Right lobe of liver (tissue), 6 donors: Measurements from ENCODE around the gene SLC50A1. TPM values are rescaled to one million over a fixed set of nuclear protein-coding genes. Genes with fewer than 3 reads are reported as not detected.

Experiments
- ATAC-seq, 4 donors: fragments of 200-7000 bp; cut with Tn5 transposase; one replicate each; pipeline ENCODE4 v1.9.1; 2020; ENCODE audit warnings: mild to moderate bottlenecking in 4 of 4, moderate library complexity in 4 of 4
- DNase-seq, 3 donors: peaks; one replicate each; pipeline ENCODE4 v3.0.0-alpha.2; 2020
- H3K27ac ChIP-seq, 3 donors: fragments of 200-600 bp; one replicate each; pipeline ENCODE4 v1.8.0; 2022
- H3K27me3 ChIP-seq, 2 donors: fragments of 200-600 bp; one replicate each; pipeline ENCODE4 v1.8.0; 2022
- H3K36me3 ChIP-seq, 4 donors: fragments of 200-600 bp; sonication (generic) in 1 of 4; one replicate each; pipeline versions ENCODE4 v1.5.1 to v1.8.0; 2017 to 2022; ENCODE audit warnings: control low read depth in 1 of 4
- H3K4me1 ChIP-seq, 4 donors: fragments of 200-600 bp; sonication (generic) in 1 of 4; one replicate each; pipeline versions ENCODE4 v1.5.1 to v1.8.0; 2017 to 2022; ENCODE audit warnings: control low read depth in 1 of 4
- H3K4me3 ChIP-seq, 3 donors: fragments of 200-600 bp; one replicate each; pipeline ENCODE4 v1.8.0; 2022
- H3K9me3 ChIP-seq, 4 donors: fragments of 200-600 bp; sonication (generic) in 1 of 4; one replicate each; pipeline versions ENCODE4 v1.5.1 to v1.8.0; 2017 to 2022; ENCODE audit warnings: control low read depth in 1 of 4
- CTCF ChIP-seq, 4 donors: fragments of 200-600 bp in 3 of 4; fragments of 450-650 bp in 1 of 4; IDR thresholded peaks; one replicate each; pipeline versions ENCODE4 v1.5.1 to v1.8.0; 2016 to 2022; ENCODE audit warnings: antibody characterized with exemption in 4 of 4, mild to moderate bottlenecking in 2 of 4
- POLR2A ChIP-seq: fragments of 450-650 bp; IDR thresholded peaks from one replicate; pipeline ENCODE4 v1.6.1; 2017; ENCODE audit warnings: antibody characterized with exemption, mild to moderate bottlenecking
- whole genome bisulfite sequencing: methylation state at CpG from one replicate; pipeline ENCODE4 v1.1.6; 2018; ENCODE audit warnings: low coverage, low lambda C conversion rate; ENCODE audit not compliant: insufficient coverage; ENCODE audit errors: missing lambda C conversion rate; 5-methylcytosine and 5-hydroxymethylcytosine counted together
- intact Hi-C, 2 donors: fragments of 100-400 bp; cut with DNase I; formaldehyde crosslinking; loops; one replicate each; pipeline versions ENCODE4 v1.11.2 to v1.14.1; 2022
- total RNA-seq, 6 experiments: library from RNA; depleted of rRNA in 2 of 6; stranded (reverse); fragments of >200 nt in 2 of 6; fragmentation: NEBNext Ultra II Directional in 3 of 6; extraction: Animal tissue kit (Norgen Biotek cat#: 25700) in 3 of 6; gene quantifications; one replicate each; pipeline versions ENCODE4 v1.1.0 to v1.2.4, GENCODE V29; 2016 to 2023
- donor health status: DM: no; HTN: yes; CAD: no.
- donor health status: DM: no; HTN: no; CAD: no.
- donor health status: DM: no; HTN: no; CAD: no.
- donor health status: DM: no; HTN: yes; CAD: no.
- donor health status: DM: no; HTN: yes; CAD: no.

Gene SLC50A1
- total RNA-seq, 6 experiments from 2014 or later: 16.2 to 28.1 (median 24.4) TPM

DNA sequence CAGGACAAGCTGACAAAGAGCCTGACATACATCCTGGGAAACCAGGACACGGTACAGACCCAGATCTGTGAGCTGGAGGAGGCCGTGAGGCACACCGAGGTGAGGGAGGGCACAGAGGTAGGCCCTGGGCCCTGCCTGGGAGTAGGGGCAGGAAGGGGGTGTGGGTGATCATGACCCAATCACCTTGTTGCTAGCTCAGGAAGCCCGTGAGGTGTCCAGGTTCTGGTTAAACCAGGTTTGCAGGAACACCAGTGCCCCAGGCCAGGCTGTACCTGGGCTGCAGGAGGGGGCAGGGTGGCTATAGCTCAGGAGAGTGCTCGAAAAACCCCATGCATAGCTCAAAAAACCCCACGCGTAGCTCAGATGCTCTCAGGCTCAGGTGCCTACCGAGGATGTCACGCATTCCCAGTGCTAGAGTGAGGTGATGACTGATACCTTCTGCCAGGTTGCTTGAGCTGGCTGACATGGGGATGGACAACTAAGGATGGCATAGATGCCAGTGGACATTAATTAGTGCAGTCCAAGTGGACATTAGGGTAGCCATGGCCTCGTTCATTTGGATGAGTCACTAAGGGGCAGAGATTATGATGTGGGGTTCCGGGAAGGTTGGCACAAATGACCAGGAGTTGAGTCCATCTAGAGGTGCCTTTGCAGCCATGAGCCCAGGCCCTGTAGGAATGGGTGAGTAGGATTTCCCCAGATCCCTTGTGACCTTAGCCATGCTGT lies 41.7 kb downstream of the SLC50A1 start:
- no peaks in the 10 kb centered on the region for H3K9me3 ChIP-seq
- H3K36me3 ChIP-seq: no peaks in the 10 kb centered on the region
- H3K27me3 ChIP-seq: no peaks in the 10 kb centered on the region
- no peak overlapping the region for H3K4me3 ChIP-seq
- peaks cover 0 to 2% (median 0%) of the 10 kb centered on the region in 4 donors for H3K4me1 ChIP-seq
- H3K27ac ChIP-seq: no peak overlapping the region
- DNase-seq (peak in 1 of 3 donors; percentile 45), ATAC-seq (no peak)
- intact Hi-C loops: no loop called here
- TF ChIP-seq POLR2A: no peak
- no peak for TF ChIP-seq CTCF (IDR thresholded peaks at IDR 0.05)
- 83% methylated on average over 6 of the region's 11 CpGs for WGBS

GRCh38 chr1:155177918-155178281 lies 42.2 kb downstream of the SLC50A1 start:
- TF ChIP-seq CTCF (IDR thresholded peaks at IDR 0.05) (no peak), POLR2A (no peak)
- ATAC-seq: no peak
- Histone ChIP-seq H3K9me3 (no peaks in the 10 kb centered on the region), H3K4me1 (no peaks in the 10 kb centered on the region), H3K4me3 (no peak overlapping the region), H3K36me3 (no peaks in the 10 kb centered on the region), H3K27me3 (no peaks in the 10 kb centered on the region), H3K27ac (no peak overlapping the region)
- 60% methylated on average over 1 of the region's 9 CpGs for WGBS
- intact Hi-C loops: no loop called here
- peak in 1 of 3 donors; percentile 40 for DNase-seq

DNA sequence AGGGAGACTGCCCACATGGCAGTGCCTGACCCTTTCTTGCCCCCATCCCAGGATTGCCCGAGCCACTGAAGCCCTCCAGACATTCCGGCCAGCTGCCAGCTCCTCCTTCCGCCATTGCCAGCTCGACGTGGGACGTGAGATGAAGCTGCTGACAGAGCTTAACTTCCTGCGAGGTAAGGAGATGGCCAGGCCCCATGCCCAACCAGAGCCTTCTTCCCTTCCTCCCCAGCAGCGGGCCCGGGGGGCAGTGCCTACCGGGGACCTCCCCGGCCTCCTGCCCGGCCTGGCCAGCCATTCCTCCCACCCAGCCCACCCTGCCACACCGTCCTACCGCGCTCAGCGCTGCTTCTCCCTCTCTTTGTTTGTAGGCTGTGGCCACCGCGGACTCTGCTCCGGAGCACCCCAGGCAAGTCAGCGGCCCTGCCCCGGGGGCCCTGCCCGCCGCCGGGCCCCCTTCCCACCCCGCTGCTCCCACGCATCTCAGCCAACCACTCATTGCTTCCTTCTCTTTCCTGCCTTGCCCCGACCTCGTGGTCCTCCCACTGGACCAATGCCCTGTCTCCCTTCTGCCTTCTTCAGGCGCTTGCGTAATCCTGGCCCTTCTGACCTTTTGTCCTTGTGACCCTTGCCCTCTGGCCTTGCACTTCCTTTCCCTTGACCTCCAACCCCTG lies 42.9 kb downstream of the SLC50A1 start:
- TF ChIP-seq POLR2A (no peak), CTCF (IDR thresholded peaks at IDR 0.05) (no peak)
- peak in 1 of 4 donors; percentile 50 for ATAC-seq
- 43% methylated on average over 13 of the region's 30 CpGs for WGBS
- Histone ChIP-seq H3K36me3 (no peaks in the 10 kb centered on the region), H3K27ac (no peak overlapping the region), H3K27me3 (no peaks in the 10 kb centered on the region), H3K4me1 (no peaks in the 10 kb centered on the region), H3K4me3 (no peak overlapping the region), H3K9me3 (no peaks in the 10 kb centered on the region)
- intact Hi-C loops: no loop called here
- DNase-seq: peak in 2 of 3 donors; percentile 48 to 56

DNA sequence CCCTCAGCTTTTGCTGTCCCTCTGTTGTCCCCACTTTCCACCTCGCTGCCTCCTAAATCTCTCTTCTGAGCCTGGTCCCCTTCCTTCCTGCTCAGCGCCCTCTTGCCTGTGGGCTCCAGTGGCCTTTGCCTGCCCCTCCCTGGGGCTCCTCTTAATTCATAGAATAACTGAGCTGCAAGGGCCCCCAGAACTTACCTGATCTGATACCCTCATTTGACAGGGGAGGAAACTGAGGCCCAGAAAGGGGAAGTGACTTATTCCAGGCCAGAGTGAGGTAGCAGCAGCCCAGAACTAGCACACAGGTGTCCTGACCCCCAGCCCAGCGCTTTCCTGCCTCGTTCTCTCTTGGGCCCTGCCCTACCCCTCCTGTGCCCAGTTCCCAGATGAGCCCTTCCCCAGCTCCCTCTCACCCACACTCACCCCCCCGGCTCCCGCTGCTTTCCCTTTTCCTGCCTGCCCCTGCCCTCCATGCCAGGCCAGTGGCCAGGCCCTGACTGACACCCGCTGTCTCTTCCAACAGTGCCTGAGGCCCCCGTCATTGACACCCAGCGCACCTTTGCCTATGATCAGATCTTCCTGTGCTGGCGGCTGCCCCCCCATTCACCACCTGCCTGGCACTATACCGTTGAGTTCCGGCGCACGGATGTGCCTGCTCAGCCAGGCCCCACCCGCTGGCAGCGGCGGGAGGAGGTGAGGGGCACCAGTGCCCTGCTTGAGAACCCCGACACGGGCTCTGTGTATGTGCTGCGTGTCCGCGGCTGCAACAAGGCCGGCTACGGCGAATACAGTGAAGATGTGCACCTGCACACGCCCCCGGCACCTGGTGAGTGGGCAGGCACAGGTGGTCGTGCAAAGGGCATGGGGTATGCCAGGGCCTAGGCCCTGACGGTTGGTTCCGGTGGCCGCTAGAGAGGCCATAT lies 43.7 kb downstream of the SLC50A1 start:
- H3K9me3 ChIP-seq: no peaks in the 10 kb centered on the region
- DNase-seq: peak in 2 of 3 donors; percentile 46 to 58
- H3K27ac ChIP-seq: no peak overlapping the region
- intact Hi-C loops: no loop called here
- no peak for ATAC-seq
- H3K4me1 ChIP-seq: no peaks in the 10 kb centered on the region
- H3K27me3 ChIP-seq: no peaks in the 10 kb centered on the region
- TF ChIP-seq POLR2A (no peak), CTCF (IDR thresholded peaks at IDR 0.05) (no peak)
- no peak overlapping the region for H3K4me3 ChIP-seq
- no peaks in the 10 kb centered on the region for H3K36me3 ChIP-seq
- WGBS: 86% methylated on average over 18 of the region's 31 CpGs
